WI38 (cell line): Measurements from ENCODE around the gene DRC1.

Source experiments
- H3K4me3 ChIP-seq: 2 replicates; pipeline ENCODE4 v1.5.1; 2011; ENCODE audit warnings: low read depth, mild to moderate bottlenecking, control low read depth, low read length
- CTCF ChIP-seq: IDR thresholded peaks from 2 replicates; pipeline ENCODE4 v1.5.1; 2012; ENCODE audit warnings: low read depth, mild to moderate bottlenecking, control low read depth, low read length

The DRC1 gene

GRCh38 chr2:26494891-26495290 is 93.2 kb downstream of the DRC1 start:
- no peak overlapping the region for H3K4me3 ChIP-seq
- no peak for TF ChIP-seq CTCF

- H3K4me3 ChIP-seq: no peak overlapping the region
- TF ChIP-seq CTCF: no peak
Observed at GRCh38 chr2:26495705-26496297, 94.1 kb downstream of the DRC1 start.

- H3K4me3 ChIP-seq: no peak overlapping the region
- no peak for TF ChIP-seq CTCF
Observed at GRCh38 chr2:26500406-26500805, 98.7 kb downstream of the DRC1 start.

GRCh38 chr2:26503231-26503880 is 101.6 kb downstream of the DRC1 start:
- TF ChIP-seq CTCF: peak; percentile 37
- no peak overlapping the region for H3K4me3 ChIP-seq

- H3K4me3 ChIP-seq: no peak overlapping the region
Observed at GRCh38 chr2:26504002-26504401, 102.3 kb downstream of the DRC1 start.

GRCh38 chr2:26506279-26506678 is 104.6 kb downstream of the DRC1 start:
- no peak for TF ChIP-seq CTCF
- H3K4me3 ChIP-seq: no peak overlapping the region

More at GRCh38 chr2:26504002-26504401, 102.3 kb downstream of the DRC1 start:
- no peak for TF ChIP-seq CTCF
